GM19193 (cell line): Measurements from ENCODE around the gene RAB6B.

Experiments
- POLR2A ChIP-seq: IDR thresholded peaks from 4 replicates; pipeline ENCODE4 v1.6.1; 2011; ENCODE audit not compliant: insufficient read depth, insufficient read length; ENCODE audit errors: extremely low read depth

The RAB6B gene

GRCh38 chr3:133783762-133784161 is 111.9 kb downstream of the RAB6B start:
- TF ChIP-seq POLR2A: no peak

DNA sequence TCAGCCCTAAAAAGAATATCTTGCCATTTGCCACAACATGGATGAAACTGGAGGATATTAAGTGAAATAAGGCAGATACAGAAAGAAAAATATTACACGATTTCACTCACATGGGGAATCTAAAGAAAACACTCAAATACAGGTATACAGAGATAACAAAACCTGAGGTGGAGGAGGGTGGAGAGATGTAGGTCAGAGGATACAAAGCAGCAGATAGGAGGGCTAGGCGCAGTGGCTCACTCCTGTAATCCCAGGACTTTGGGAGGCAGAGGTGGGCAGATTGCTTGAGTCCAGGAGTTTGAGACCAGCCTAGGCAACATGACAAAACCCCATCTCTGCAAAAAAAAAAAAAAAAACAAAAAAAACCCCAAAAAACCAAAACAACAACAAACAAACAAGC is 113.2 kb downstream of the RAB6B start:
- TF ChIP-seq POLR2A: no peak

- no peak for TF ChIP-seq POLR2A
These were observed 114.1 kb downstream of the RAB6B start for GRCh38 chr3:133781570-133781969.

- no peak for TF ChIP-seq POLR2A
These were observed 116.0 kb downstream of the RAB6B start for GRCh38 chr3:133779626-133780203.

DNA sequence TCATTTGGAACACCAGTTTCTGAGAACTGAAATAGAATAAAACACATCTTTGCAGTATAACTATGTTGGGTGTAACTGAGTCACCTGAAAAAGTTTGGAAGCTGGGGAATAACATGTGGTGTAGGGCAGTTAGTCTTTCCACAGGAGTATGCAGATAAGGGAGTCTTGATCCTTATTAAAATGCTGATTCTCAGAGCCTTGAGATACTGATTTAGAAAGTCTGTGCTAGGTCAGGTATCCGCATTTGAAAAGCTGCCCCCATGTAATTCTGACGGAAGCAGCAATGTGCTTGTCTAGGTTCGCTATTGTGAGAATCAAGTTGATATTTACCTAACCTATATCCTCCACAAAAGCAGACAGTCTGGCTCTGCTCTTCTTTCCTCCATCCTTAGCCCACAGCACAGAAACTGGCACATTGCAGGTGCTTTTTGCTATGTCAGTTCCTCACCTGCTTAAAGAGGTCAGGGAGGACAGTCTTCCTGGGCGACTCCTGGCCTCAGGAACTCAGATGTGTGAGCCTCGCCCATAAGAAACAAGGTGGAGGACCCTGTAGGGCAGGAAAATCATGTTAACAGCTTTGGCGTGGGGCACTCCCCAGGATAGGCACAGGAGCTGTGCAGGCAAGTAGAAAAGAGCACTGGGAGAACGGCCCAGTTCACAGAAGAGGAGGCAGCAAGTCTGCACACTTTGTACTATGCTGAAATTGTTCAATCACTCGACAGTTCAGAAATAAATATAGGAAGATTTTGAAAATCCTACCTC is 117.7 kb downstream of the RAB6B start:
- no peak for TF ChIP-seq POLR2A

GRCh38 chr3:133776794-133777438 is 118.8 kb downstream of the RAB6B start:
- no peak for TF ChIP-seq POLR2A

DNA sequence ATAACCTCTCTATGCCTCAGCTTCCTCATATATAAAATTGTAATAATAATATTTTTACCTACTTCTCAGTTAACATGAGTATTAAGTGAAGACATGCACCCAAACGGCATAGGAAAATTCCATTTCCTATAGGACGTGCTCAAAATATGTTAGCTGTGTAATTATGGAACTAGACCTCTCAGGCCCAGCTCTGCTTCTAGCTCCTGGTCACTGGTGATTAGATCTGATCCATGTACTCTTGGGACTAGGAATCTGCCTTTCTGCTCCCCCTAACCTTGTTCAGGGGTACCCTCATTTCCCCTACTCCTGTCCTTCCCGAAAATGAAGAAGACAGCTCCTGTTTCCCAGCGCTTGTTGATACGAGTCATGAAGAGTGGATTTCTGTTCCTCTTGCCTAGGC is 119.8 kb downstream of the RAB6B start:
- TF ChIP-seq POLR2A: no peak

- TF ChIP-seq POLR2A: no peak
These were observed 120.4 kb downstream of the RAB6B start for GRCh38 chr3:133775309-133775708.
